Measurements from ENCODE around the gene AFG1L.

DNA sequence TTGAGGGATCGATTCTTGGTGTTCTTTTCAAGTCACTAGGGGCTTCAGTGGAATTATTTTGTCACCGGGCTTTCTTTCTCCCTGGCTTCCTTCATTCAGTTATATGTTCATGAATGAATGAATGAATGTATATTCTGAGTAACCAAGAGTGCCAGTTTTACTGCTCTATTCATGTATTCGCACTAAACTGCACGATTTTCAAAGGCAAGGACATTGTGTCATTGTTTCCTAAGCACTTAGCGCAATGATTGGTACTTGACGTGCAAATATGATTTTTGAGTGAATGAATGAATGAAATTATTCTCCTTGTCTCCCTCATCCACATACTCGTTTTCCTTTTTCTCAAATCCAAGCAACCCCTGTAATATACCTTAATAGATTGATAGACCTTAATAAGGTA, 822 bp downstream of the AFG1L start:
- TF ChIP-seq, protein P1, sequence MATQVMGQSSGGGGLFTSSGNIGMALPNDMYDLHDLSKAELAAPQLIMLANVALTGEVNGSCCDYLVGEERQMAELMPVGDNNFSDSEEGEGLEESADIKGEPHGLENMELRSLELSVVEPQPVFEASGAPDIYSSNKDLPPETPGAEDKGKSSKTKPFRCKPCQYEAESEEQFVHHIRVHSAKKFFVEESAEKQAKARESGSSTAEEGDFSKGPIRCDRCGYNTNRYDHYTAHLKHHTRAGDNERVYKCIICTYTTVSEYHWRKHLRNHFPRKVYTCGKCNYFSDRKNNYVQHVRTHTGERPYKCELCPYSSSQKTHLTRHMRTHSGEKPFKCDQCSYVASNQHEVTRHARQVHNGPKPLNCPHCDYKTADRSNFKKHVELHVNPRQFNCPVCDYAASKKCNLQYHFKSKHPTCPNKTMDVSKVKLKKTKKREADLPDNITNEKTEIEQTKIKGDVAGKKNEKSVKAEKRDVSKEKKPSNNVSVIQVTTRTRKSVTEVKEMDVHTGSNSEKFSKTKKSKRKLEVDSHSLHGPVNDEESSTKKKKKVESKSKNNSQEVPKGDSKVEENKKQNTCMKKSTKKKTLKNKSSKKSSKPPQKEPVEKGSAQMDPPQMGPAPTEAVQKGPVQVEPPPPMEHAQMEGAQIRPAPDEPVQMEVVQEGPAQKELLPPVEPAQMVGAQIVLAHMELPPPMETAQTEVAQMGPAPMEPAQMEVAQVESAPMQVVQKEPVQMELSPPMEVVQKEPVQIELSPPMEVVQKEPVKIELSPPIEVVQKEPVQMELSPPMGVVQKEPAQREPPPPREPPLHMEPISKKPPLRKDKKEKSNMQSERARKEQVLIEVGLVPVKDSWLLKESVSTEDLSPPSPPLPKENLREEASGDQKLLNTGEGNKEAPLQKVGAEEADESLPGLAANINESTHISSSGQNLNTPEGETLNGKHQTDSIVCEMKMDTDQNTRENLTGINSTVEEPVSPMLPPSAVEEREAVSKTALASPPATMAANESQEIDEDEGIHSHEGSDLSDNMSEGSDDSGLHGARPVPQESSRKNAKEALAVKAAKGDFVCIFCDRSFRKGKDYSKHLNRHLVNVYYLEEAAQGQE (IDR thresholded peaks at IDR 0.05; ENCODE audit: insufficient read depth in 1 of 2, low read depth in 2 of 2, low read length in 2 of 2) = no peak
- TF ChIP-seq POLR2AphosphoS5 (IDR thresholded peaks at IDR 0.05; ENCODE audit: low read depth, low read length) = no peak
- TF ChIP-seq SIN3A (IDR thresholded peaks at IDR 0.05; ENCODE audit: borderline replicate concordance, insufficient read depth, low read length) = no peak
- no peak for TF ChIP-seq TAF1 (IDR thresholded peaks at IDR 0.05; ENCODE audit: borderline replicate concordance, insufficient read depth, low read length)

Data from PFSK-1 (cell line).